ENCODE data around the gene LRP8. TPM values are rescaled to one million over a fixed set of nuclear protein-coding genes. Genes with fewer than 3 reads are reported as not detected.

LRP8 gene
- total and polyA plus RNA-seq, 2 donors (not counting 3 experiments of a cell fraction or from before 2014, with no cell fraction given), result 40.9 to 62.2 TPM

DNA sequence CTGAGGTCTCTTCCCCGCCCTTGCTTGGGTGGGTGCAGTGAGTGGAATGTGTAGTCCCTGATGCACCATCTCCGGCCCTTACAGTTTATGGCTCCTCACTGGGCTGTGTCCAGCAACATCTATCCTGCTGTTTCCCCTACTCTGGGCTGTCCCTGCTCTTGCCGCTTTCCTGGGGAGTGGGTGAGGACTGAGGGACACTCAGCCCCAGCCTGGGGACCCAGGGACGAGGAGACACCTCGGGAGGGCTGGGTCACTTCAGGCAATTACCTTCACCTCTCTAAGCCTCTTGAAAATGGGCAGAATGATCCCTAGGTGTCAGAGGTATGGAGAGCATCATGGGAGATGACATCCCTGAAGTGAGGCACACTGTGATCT is 13.6 kb upstream of the LRP8 start:
- Histone ChIP-seq H3K27me3 (ENCODE audit: control insufficient read depth in 2 of 2, insufficient read depth in 2 of 2, low read length in 2 of 2) (peaks cover 0 to 4% of the 10 kb centered on the region in 2 experiments), H3K4me1 (ENCODE audit: control insufficient read depth, extremely low read depth, insufficient read depth, low read length) (no peaks in the 10 kb centered on the region), H3K4me2 (ENCODE audit: insufficient read depth, low read length) (no peak overlapping the region), H3K9me1 (replicated peaks; ENCODE audit: control insufficient read depth, extremely low read depth, insufficient read depth, low read length) (no peaks in the 10 kb centered on the region), H4K20me1 (replicated peaks; ENCODE audit: control insufficient read depth, extremely low read depth, insufficient read depth, low read length) (no peaks in the 10 kb centered on the region), H3K79me2 (ENCODE audit: control insufficient read depth, insufficient read depth, low read length) (no peaks in the 10 kb centered on the region), H2AFZ (ENCODE audit: low read depth, low read length) (no peak overlapping the region), H3K27ac (ENCODE audit: insufficient read depth, low read depth, low read length) (no peak overlapping the region), H3K9ac (replicated peaks; ENCODE audit: extremely low read depth, insufficient read depth, low read length) (no peak overlapping the region), H3K36me3 (ENCODE audit: control insufficient read depth in 2 of 2, extremely low read depth in 1 of 2, insufficient read depth in 2 of 2, low read length in 2 of 2) (no peaks in the 10 kb centered on the region), H3K9me3 (replicated peaks; ENCODE audit: control insufficient read depth, insufficient read depth, low read length) (no peaks in the 10 kb centered on the region), H3K4me3 (replicated peaks in 1 of 3; ENCODE audit: insufficient read depth in 1 of 3, low read depth in 1 of 3, low read length in 3 of 3) (no peak overlapping the region)
- BruUV-seq (replicated peaks), result no TSS peak
- dilution Hi-C loops (cut with MboI; ENCODE audit: extremely low pct_ligation_motif_present, low sequenced_read_pairs), result no loop called here
- POLR2A ChIA-PET, result no interaction called here
- CTCF ChIA-PET, result no interaction called here
- FAIRE-seq, result no peak
- no peak for DNase-seq (ENCODE audit: low read depth, low spot score)
- TF ChIP-seq CTCF (IDR thresholded peaks at IDR 0.05; ENCODE audit: extremely low read depth in 1 of 2, insufficient read depth in 1 of 2, low read depth in 1 of 2, low read length in 2 of 2), result no peak
- TF ChIP-seq EZH2 (IDR thresholded peaks at IDR 0.05; ENCODE audit: borderline replicate concordance, low read depth, low read length, severe bottlenecking), result no peak
- no peak for TF ChIP-seq MAX (IDR thresholded peaks at IDR 0.05; ENCODE audit: insufficient read depth, insufficient read length)
- no peak for TF ChIP-seq JUN (IDR thresholded peaks at IDR 0.05; ENCODE audit: borderline replicate concordance, insufficient read depth, insufficient read length, low read depth)
- no peak for TF ChIP-seq POLR2AphosphoS5 (IDR thresholded peaks at IDR 0.05; ENCODE audit: insufficient read depth, low read depth, low read length)
- no peak for TF ChIP-seq GATA2 (IDR thresholded peaks at IDR 0.05; ENCODE audit: insufficient read depth, insufficient read length, low read depth, low read length)
- intact Hi-C loops (cut with micrococcal nuclease), result no loop called here
